GM12878 (cell line): ENCODE measurements around the gene C19orf73. TPM values are rescaled to one million over a fixed set of nuclear protein-coding genes. Genes with fewer than 3 reads are reported as not detected.

Experiments
- ATAC-seq: fragments of 200-7000 bp; cut with Tn5 transposase; 3 replicates; pipeline ENCODE4 v1.9.1; 2020; ENCODE audit warnings: mild to moderate bottlenecking, moderate library complexity
- BruUV-seq: library from RNA; stranded (reverse); fragments of 400-500 nt; replicated peaks from 2 replicates; lab custom pipeline; 2021; lab: Mats Ljungman, UMichigan
- CTCF ChIA-PET: fragments of 300-600 bp; sonication (Branson Sonifier 250); formaldehyde crosslinking; extraction: SDS; loops from one replicate; lab custom pipeline; 2021; ENCODE audit warnings: inconsistent platforms; lab: Yijun Ruan, JAX
- POLR2A ChIA-PET: fragments of 350-600 bp; formaldehyde crosslinking; extraction: SDS; loops from one replicate; lab custom pipeline; 2021; ENCODE audit warnings: inconsistent platforms; lab: Charles Lee
- RAD21 ChIA-PET: fragments of 300-600 bp; sonication (Branson Sonifier 250); formaldehyde crosslinking; loops from one replicate; lab custom pipeline; 2023; ENCODE audit warnings: antibody characterized with exemption; ENCODE audit not compliant: unreplicated experiment; lab: Charles Lee
- SMC1A ChIA-PET: fragments of 300-600 bp; sonication (Branson Sonifier 250); formaldehyde crosslinking; loops from one replicate; lab custom pipeline; 2023; ENCODE audit not compliant: unreplicated experiment, uncharacterized antibody; lab: Charles Lee
- DNase-seq: peaks from one replicate; pipeline ENCODE4 v3.0.0-alpha.2; 2011; ENCODE audit warnings: low read depth, low spot score
- FAIRE-seq: peaks from 3 replicates; lab custom pipeline; 2011; peaks lifted over from hg19 to GRCh38; lab: Jason Lieb, UNC
- H2AFZ ChIP-seq: 2 replicates; pipeline ENCODE4 v1.6.0; 2011; ENCODE audit warnings: low read depth, low read length, control low read depth; ENCODE audit not compliant: control insufficient read depth
- H3K27ac ChIP-seq: 2 replicates; pipeline ENCODE4 v1.5.1; 2011; ENCODE audit warnings: control low read depth; ENCODE audit not compliant: control insufficient read depth, insufficient read depth
- H3K27me3 ChIP-seq, 2 experiments: replicated peaks in 1 of 2; 2 replicates each; pipeline versions ENCODE4 v1.6.0 to v1.6.1; 2011; ENCODE audit warnings: low read length in 1 of 2; ENCODE audit not compliant: control insufficient read depth in 2 of 2, insufficient read depth in 2 of 2
- H3K36me3 ChIP-seq, 2 experiments: 2 replicates each; pipeline ENCODE4 v1.5.1; 2011; ENCODE audit warnings: low read length in 1 of 2; ENCODE audit not compliant: control insufficient read depth in 2 of 2, insufficient read depth in 2 of 2
- H3K4me1 ChIP-seq: 2 replicates; pipeline ENCODE4 v1.6.1; 2011; ENCODE audit warnings: mild to moderate bottlenecking, low read length, moderate library complexity, mixed read lengths; ENCODE audit not compliant: control insufficient read depth, insufficient read depth
- H3K4me2 ChIP-seq: 2 replicates; pipeline ENCODE4 v1.6.0; 2011; ENCODE audit warnings: control low read depth; ENCODE audit not compliant: control insufficient read depth, insufficient read depth
- H3K4me3 ChIP-seq: fragments of 200-600 bp; sonication (generic); 2 replicates; pipeline ENCODE4 v1.5.1; 2016
- H3K79me2 ChIP-seq: 2 replicates; pipeline ENCODE4 v1.6.0; 2011; ENCODE audit warnings: low read length; ENCODE audit not compliant: control insufficient read depth, insufficient read depth
- H3K9ac ChIP-seq: 2 replicates; pipeline ENCODE4 v1.8.0; 2011; ENCODE audit warnings: low read length, control low read depth, mixed read lengths; ENCODE audit not compliant: control insufficient read depth, insufficient read depth
- H3K9me3 ChIP-seq: replicated peaks from 3 replicates; pipeline ENCODE4 v1.5.1; 2011; ENCODE audit warnings: mild to moderate bottlenecking, low read length; ENCODE audit not compliant: control insufficient read depth, insufficient read depth
- H4K20me1 ChIP-seq: 2 replicates; pipeline ENCODE4 v1.6.0; 2011; ENCODE audit not compliant: control insufficient read depth, insufficient read depth
- CBX5 ChIP-seq: sonication (generic); IDR thresholded peaks from 2 replicates; pipeline ENCODE4 v1.6.1; 2016; ENCODE audit warnings: low read depth, moderate library complexity, mild to moderate bottlenecking, inconsistent platforms
- CEBPZ ChIP-seq: fragments of 150-350 bp; IDR thresholded peaks from 2 replicates; pipeline ENCODE4 v1.6.1; 2016; ENCODE audit warnings: low read depth, low read length
- CHD2 ChIP-seq: IDR thresholded peaks from 2 replicates; pipeline ENCODE4 v1.6.1; 2011; ENCODE audit warnings: low read depth, low read length, improper control_type of control experiment, borderline replicate concordance
- FOS ChIP-seq: IDR thresholded peaks from 3 replicates; pipeline ENCODE4 v1.6.1; 2011; ENCODE audit warnings: borderline replicate concordance; ENCODE audit not compliant: insufficient read length; ENCODE audit errors: extremely low read depth
- FOXK2 ChIP-seq: fragments of 450-650 bp; IDR thresholded peaks from 2 replicates; pipeline ENCODE4 v1.6.1; 2017; ENCODE audit warnings: mild to moderate bottlenecking, moderate library complexity
- HDGF ChIP-seq: fragments of 450-650 bp; IDR thresholded peaks from 2 replicates; pipeline ENCODE4 v1.6.1; 2016; ENCODE audit warnings: antibody characterized with exemption
- NFYB ChIP-seq: IDR thresholded peaks from 2 replicates; pipeline ENCODE4 v1.6.1; 2011; ENCODE audit warnings: low read depth, mild to moderate bottlenecking, low read length, improper control_type of control experiment, moderate library complexity; ENCODE audit not compliant: insufficient read depth
- PKNOX1 ChIP-seq: fragments of 450-650 bp; IDR thresholded peaks from 2 replicates; pipeline ENCODE4 v1.6.1; 2016; ENCODE audit warnings: mild to moderate bottlenecking
- PML ChIP-seq: IDR thresholded peaks from 2 replicates; pipeline ENCODE4 v1.6.1; 2012; ENCODE audit warnings: low read length, inconsistent platforms
- POLR2A ChIP-seq: IDR thresholded peaks from 2 replicates; pipeline ENCODE4 v1.6.1; 2011; ENCODE audit warnings: low read depth, mild to moderate bottlenecking, low read length
- SP1 ChIP-seq: IDR thresholded peaks from one replicate; pipeline ENCODE4 v1.6.1; 2011; ENCODE audit warnings: low read depth, low read length
- SREBF2 ChIP-seq: IDR thresholded peaks from 2 replicates; pipeline ENCODE4 v1.6.1; 2012; ENCODE audit warnings: mild to moderate bottlenecking, low read length
- TCF12 ChIP-seq: IDR thresholded peaks from 2 replicates; pipeline ENCODE4 v1.6.1; 2011; ENCODE audit warnings: low read depth, mild to moderate bottlenecking, low read length
- USF2 ChIP-seq: IDR thresholded peaks from 2 replicates; pipeline ENCODE4 v1.6.1; 2011; ENCODE audit warnings: low read depth, low read length, improper control_type of control experiment, borderline replicate concordance
- WGBS: methylation state at CpG from one replicate; pipeline ENCODE4 v1.1.6; 2016; ENCODE audit warnings: low lambda C conversion rate; ENCODE audit not compliant: insufficient replicate concordance, insufficient coverage; ENCODE audit errors: missing lambda C conversion rate; 5-methylcytosine and 5-hydroxymethylcytosine counted together
- in situ Hi-C: fragments of 300-500 bp; cut with MboI; formaldehyde crosslinking; loops from 9 replicates; pipeline ENCODE4 v1.14.3; 2018; ENCODE audit warnings: mixed read lengths
- intact Hi-C: fragments of 100-400 bp; cut with micrococcal nuclease; formaldehyde crosslinking; loops from one replicate; pipeline ENCODE4 v1.14.2; 2022; ENCODE audit not compliant: unreplicated experiment
- polyA plus RNA-seq, 11 experiments: library from polyadenylated mRNA; depleted of rRNA in 4 of 11; unstranded in 6 of 11; stranded (reverse) in 5 of 11; fragments of >200 nt; fragmentation: Nextera tagmentation in 4 of 11; fragmentation: Illumina TruSeq in 1 of 11; extraction: Ambion mirVana in 4 of 11; extraction: Trizol in 1 of 11; gene quantifications; 1 replicate in 1 of 11; 2 replicates in 10 of 11; pipeline versions ENCODE4 v1.2.1 to v1.2.3, GENCODE V29; 2011 to 2016; ENCODE audit warnings: inconsistent platforms in 2 of 11, missing spikeins in 2 of 11, low read depth in 1 of 11
- total RNA-seq, 4 experiments: library from RNA; depleted of rRNA in 3 of 4; stranded (reverse); fragments of >200 nt in 3 of 4; fragmentation: Illumina TruSeq in 1 of 4; extraction: Trizol in 1 of 4; gene quantifications; 2 replicates each; pipeline versions ENCODE4 v1.2.1 to v1.2.3, GENCODE V29; 2013 to 2021

The C19orf73 gene
- total and polyA plus RNA-seq, 10 of the 15 experiments (the other 5 are each of a cell fraction or from before 2014, with no cell fraction given), result 0.20 to 2.0 (median 0.80) TPM

- TF ChIP-seq CBX5 (no peak), TCF12 (0 out of 2 replicates have a peak, but pooled peaks have one; percentile 2)
Observed at GRCh38 chr19:49145573-49146407, 26.8 kb upstream of the C19orf73 start (continued).

GRCh38 chr19:49142866-49143335 is 24.0 kb upstream of the C19orf73 start:
- H3K4me1 ChIP-seq, result no peaks in the 10 kb centered on the region; the same call in 1 of the 2 replicates
- no TSS peak for BruUV-seq
- no peaks in the 10 kb centered on the region for H4K20me1 ChIP-seq
- H3K9ac ChIP-seq, result no peak overlapping the region
- no peaks in the 10 kb centered on the region; the same call in 2 of the 3 replicates for H3K9me3 ChIP-seq
- in situ Hi-C loops, result no loop called here
- no peak overlapping the region; the same call in 1 of the 2 replicates for H3K4me3 ChIP-seq
- CTCF ChIA-PET, result interaction anchor here (0.7 to 3.6 kb wide), 4 partner anchors 29 to 56 kb away, joined by 3 to 14 read pairs (median 4); partner anchors contain the start of gene LIN7B
- peak; percentile 92 for ATAC-seq
- no peak for DNase-seq
- RAD21 ChIA-PET, result no interaction called here
- SMC1A ChIA-PET, result no interaction called here
- POLR2A ChIA-PET, result no interaction called here
- no peak for TF ChIP-seq CEBPZ
- TF ChIP-seq USF2, result no peak
- no peak for TF ChIP-seq SREBF2
- peak; percentile 84 for TF ChIP-seq SP1
- TF ChIP-seq FOS, result peak; percentile 14
- no peak for TF ChIP-seq PML
- peak; percentile 63; the same call in 1 of the 2 replicates for TF ChIP-seq HDGF
- TF ChIP-seq POLR2A, result no peak
- TF ChIP-seq NFYB, result 0 out of 2 replicates have a peak, but pooled peaks have one; percentile 31
- 0 out of 2 replicates have a peak, but pooled peaks have one; percentile 23 for TF ChIP-seq CHD2
- TF ChIP-seq PKNOX1, result 0 out of 2 replicates have a peak, but pooled peaks have one; percentile 5
- no peak for TF ChIP-seq FOXK2
- H3K27me3 ChIP-seq, result no peaks in the 10 kb centered on the region; a peak in 1 of 4 replicates
- no peaks in the 10 kb centered on the region for H3K79me2 ChIP-seq
- H3K36me3 ChIP-seq, result no peaks in the 10 kb centered on the region
- intact Hi-C loops, result no loop called here
- H3K4me2 ChIP-seq, result peak overlapping the region; percentile 77
- peak overlapping the region; percentile 51 for H2AFZ ChIP-seq
- no peak overlapping the region for H3K27ac ChIP-seq
- 11% methylated on average over 21 of the region's 21 CpGs for WGBS
- FAIRE-seq, result peak; percentile 75
